Measurements from ENCODE around the gene SH3RF1.
"Not testable (repeated sequence)": the region's sequence is repeated elsewhere in the genome, so short reads cannot be mapped to it uniquely, and the experiment has no call there.

SH3RF1 gene

GRCh38 chr4:169277838-169278237 is 7.1 kb upstream of the SH3RF1 start:
- H3K4me3 ChIP-seq (ENCODE audit: low read depth, low read length), result not testable (repeated sequence)

- no peak overlapping the region for H3K4me3 ChIP-seq (ENCODE audit: low read depth, low read length)
Measured at GRCh38 chr4:169275180-169275579, 4.4 kb upstream of the SH3RF1 start.

- no peak overlapping the region for H3K4me3 ChIP-seq (ENCODE audit: low read depth, low read length)
Measured at GRCh38 chr4:169274033-169274432, 3.3 kb upstream of the SH3RF1 start.

GRCh38 chr4:169272265-169272886 is 1.6 kb upstream of the SH3RF1 start:
- no peak overlapping the region for H3K4me3 ChIP-seq (ENCODE audit: low read depth, low read length)

GRCh38 chr4:169271692-169272007 is 894 bp upstream of the SH3RF1 start:
- peak overlapping the region; percentile 83 for H3K4me3 ChIP-seq (ENCODE audit: low read depth, low read length)

DNA sequence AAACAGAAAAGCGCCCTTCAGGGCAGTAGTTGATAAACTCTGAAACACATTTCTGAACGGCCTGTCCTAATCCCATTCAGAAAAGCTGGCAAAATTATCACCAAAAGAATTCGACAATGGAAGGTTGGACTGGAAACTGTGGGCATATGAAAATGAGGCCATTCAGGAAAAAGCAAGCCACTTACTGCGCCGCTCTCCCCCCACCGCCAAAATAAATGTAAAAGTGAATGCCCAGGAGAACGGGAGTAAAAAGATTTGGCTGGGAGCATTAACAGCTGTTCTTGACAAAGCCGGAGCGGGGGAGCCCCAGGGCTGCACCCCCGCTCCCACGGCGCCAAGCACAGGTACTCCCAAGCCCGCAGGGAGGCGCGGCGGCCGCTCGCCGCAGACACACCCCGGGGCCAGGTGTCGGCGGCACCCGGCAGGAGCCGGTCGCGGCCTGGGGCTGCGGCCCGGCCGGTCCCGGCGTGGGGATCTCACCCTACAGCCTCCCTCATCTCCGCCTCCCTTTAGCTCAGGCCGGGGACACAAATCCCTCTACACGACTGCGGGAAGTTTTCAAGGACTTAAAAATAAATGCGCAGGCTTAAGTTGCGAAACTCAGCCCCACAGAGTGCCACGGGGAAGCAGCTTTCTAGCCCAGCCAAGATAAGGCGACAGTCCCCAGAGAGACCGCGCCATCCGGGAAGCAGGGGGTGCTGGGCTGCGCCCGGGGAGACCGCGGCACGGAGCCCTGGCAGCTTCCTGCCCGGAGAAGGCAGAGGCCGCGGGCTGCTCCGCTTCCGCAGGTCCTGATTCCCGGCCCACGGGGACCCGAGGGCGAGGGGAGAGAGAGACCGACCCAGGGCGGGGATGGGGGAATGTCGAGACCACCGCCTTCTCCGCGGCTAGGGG is 593 bp downstream of the SH3RF1 start:
- H3K4me3 ChIP-seq (ENCODE audit: low read depth, low read length), result peak overlapping the region; percentile 83

GRCh38 chr4:169268951-169269760 is 1.6 kb downstream of the SH3RF1 start:
- H3K4me3 ChIP-seq (ENCODE audit: low read depth, low read length), result peak overlapping the region; percentile 83

DNA sequence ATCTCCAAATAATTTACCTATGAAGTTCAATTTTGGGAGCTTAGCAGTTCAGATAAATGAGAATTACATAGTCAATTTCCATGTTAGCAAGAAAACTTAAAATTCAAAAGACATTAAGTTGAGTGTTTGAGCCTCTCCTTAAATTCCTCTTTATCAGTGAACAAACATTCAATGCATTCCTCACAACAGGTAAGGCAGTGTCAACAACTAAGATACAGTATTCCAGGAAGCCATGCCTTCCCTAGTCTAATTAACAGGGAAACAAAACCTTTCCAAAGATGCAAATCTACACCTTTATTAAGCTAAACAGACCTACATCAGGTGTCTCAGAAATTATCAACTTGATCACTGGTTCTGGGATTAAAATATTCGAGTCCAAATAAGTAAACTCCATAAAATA is 3.7 kb downstream of the SH3RF1 start:
- no peak overlapping the region for H3K4me3 ChIP-seq (ENCODE audit: low read depth, low read length)

GRCh38 chr4:169266661-169267060 is 4.1 kb downstream of the SH3RF1 start:
- H3K4me3 ChIP-seq (ENCODE audit: low read depth, low read length), result no peak overlapping the region

DNA sequence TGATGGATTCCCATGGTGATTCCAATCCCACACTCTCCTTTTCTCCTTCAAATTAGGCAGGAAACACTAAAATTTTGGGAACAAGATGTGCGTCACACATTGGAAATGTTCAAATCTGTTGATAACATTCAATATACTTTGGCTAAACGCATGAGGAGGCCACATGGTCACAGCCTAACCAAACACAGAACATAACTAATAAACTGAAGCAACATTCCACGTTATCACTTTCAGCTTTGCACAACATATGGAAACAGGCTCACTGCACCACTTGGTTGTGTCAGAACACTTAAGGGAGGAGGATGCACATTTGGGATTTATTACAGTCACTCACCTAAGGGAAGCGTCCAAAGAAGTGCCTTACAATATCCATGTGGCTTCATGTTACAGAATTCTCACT is 4.7 kb downstream of the SH3RF1 start:
- no peak overlapping the region for H3K4me3 ChIP-seq (ENCODE audit: low read depth, low read length)

GRCh38 chr4:169263791-169264392 is 6.9 kb downstream of the SH3RF1 start:
- no peak overlapping the region for H3K4me3 ChIP-seq (ENCODE audit: low read depth, low read length)

DNA sequence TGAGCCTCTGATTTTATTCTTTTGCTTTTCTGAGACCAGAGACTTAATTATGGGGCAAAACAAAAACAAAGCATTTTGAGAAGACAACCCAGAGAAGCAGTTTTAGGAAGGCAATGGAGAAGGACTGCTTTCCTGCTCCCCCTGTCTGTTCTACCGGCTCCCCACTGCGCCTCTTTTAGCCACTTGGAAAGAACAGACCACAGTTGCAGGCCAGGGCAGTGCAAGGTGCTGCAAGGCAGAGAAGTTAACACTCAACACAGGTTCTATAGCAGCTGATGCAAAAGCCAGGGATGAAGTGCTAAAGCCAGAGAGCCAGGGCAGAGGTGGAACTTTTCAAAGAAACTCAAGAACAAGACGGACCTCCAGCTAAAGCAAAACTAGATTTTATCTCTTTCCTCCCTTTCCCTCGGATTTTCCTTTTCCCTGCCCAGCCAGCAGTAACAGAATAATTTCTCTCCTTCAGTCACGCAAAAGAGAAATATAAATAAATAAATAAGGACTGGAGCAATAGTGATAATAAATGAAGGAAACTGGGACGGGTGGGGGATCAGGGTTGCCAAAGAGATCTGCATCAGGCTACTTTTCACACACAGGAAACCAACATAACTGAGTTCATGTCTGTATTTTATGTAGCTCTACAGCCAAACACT is 10.4 kb downstream of the SH3RF1 start:
- no peak overlapping the region for H3K4me3 ChIP-seq (ENCODE audit: low read depth, low read length)

GRCh38 chr4:169259271-169259670 is 11.5 kb downstream of the SH3RF1 start:
- H3K4me3 ChIP-seq (ENCODE audit: low read depth, low read length), result no peak overlapping the region

DNA sequence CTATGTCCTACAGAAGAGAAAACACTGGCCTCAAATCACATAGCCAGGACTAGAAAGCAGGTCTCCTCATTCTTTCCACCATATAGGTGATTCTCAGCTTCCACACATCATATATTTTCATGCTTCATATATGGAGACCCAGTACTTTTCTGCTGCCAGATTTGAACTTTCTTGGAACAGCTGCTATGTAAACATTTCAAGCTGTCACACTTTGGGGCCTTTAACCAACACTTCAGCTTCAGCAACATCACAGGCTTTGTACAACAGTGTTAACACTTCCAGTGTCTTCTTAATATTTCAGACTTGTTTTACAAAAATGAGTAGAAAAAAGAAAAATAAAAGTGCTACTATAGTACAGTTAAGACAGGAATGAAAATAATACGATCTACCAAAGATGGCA is 12.6 kb downstream of the SH3RF1 start:
- no peak overlapping the region for H3K4me3 ChIP-seq (ENCODE audit: low read depth, low read length)

GRCh38 chr4:169256856-169257761 is 13.6 kb downstream of the SH3RF1 start:
- no peak overlapping the region for H3K4me3 ChIP-seq (ENCODE audit: low read depth, low read length)

DNA sequence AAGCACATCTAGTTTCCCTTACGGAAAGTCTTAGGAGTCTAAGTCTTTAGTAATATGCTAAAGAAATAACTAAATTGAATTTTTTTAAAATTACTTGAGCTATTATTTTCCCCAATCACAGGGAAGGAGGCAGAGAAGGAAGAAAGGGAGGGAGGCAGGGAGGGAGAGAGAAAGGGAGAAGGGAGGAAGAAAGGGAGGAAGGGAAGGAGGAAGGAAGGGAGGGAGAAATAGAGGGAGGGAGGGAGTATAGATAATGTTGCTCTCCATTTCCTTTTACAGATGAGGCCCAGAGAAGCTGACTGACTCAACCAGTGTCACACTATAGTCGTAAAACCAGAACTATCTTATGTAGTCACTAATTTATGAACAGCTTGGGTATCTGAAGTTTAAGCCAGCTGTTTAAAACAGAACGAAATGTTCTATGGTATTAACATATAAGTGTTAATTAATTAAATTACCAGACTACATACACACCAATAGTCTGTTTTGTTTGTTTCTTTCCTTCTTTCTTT is 14.6 kb downstream of the SH3RF1 start:
- H3K4me3 ChIP-seq (ENCODE audit: low read depth, low read length), result no peak overlapping the region

GRCh38 chr4:169254546-169254983 is 16.2 kb downstream of the SH3RF1 start:
- no peak overlapping the region for H3K4me3 ChIP-seq (ENCODE audit: low read depth, low read length)

DNA sequence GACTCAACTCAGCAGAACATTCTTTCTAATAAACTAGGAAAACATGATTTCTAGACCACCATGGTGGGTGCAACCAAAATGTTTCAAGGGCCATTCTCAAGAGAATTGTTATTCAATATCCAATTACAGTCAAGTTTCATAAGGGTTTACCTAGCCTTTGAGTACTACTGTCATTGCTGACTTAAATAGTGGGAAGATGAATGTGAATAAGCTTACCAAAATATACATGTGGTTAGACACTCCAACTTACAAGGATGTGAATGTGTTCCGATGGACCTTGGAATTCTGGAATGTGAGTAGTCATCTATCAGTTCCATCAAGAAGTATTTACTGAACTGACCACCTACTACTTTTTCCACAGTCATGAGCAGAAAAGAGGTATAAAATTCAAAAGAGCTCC is 16.9 kb downstream of the SH3RF1 start:
- H3K4me3 ChIP-seq (ENCODE audit: low read depth, low read length), result no peak overlapping the region

GRCh38 chr4:169253113-169253671 is 17.6 kb downstream of the SH3RF1 start:
- no peak overlapping the region for H3K4me3 ChIP-seq (ENCODE audit: low read depth, low read length)
